SK-N-MC (cell line): Measurements from ENCODE around the gene SCARF2.
"Not testable (repeated sequence)": the region's sequence is repeated elsewhere in the genome, so short reads cannot be mapped to it uniquely, and the experiment has no call there.

Source experiments
- DNase-seq: peaks from one replicate; pipeline ENCODE4 v3.0.0-alpha.2; 2011; ENCODE audit warnings: low read depth, low spot score
- H3K27ac ChIP-seq: fragments of 200-600 bp; sonication (generic); 2 replicates; pipeline ENCODE4 v1.5.1; 2016; ENCODE audit warnings: mixed run types
- H3K36me3 ChIP-seq: fragments of 200-600 bp; sonication (generic); 2 replicates; pipeline ENCODE4 v1.6.1; 2017; ENCODE audit warnings: antibody characterized with exemption, low read length, mixed read lengths; ENCODE audit not compliant: insufficient read depth
- H3K4me3 ChIP-seq: fragments of 200-600 bp; sonication (generic); 2 replicates; pipeline ENCODE4 v1.5.1; 2016
- H3K9ac ChIP-seq: fragments of 200-600 bp; sonication (generic); 2 replicates; pipeline ENCODE4 v1.8.0; 2017; ENCODE audit warnings: mixed run types, mixed read lengths; ENCODE audit not compliant: insufficient read length
- H3K9me3 ChIP-seq: fragments of 200-600 bp; sonication (generic); 2 replicates; pipeline ENCODE4 v1.6.1; 2017; ENCODE audit warnings: low read depth, mild to moderate bottlenecking, antibody characterized with exemption, low read length, moderate library complexity, mixed read lengths
- EZH2 ChIP-seq: fragments of 200-600 bp; sonication (generic); IDR thresholded peaks from one replicate; pipeline ENCODE4 v1.6.1; 2017; ENCODE audit warnings: antibody characterized with exemption
- FOXP2 ChIP-seq: optimal IDR thresholded peaks from 2 replicates; pipeline ENCODE3; 2011; ENCODE audit warnings: mild to moderate bottlenecking, moderate library complexity; ENCODE audit not compliant: insufficient read depth; ENCODE audit errors: extremely low read length, control extremely low read depth
- POLR2AphosphoS5 ChIP-seq: IDR thresholded peaks from 2 replicates; pipeline ENCODE4 v1.6.1; 2012; ENCODE audit warnings: mild to moderate bottlenecking, low read depth, low read length, borderline replicate concordance

The SCARF2 gene

GRCh38 chr22:20391222-20391621 lies 46.4 kb downstream of the SCARF2 start:
- Histone ChIP-seq H3K9ac (no peak overlapping the region), H3K36me3 (no peaks in the 10 kb centered on the region), H3K27ac (no peak overlapping the region), H3K9me3 (no peaks in the 10 kb centered on the region), H3K4me3 (no peak overlapping the region)
- DNase-seq = no peak
- TF ChIP-seq EZH2 (no peak), FOXP2 (no peak), POLR2AphosphoS5 (no peak)

GRCh38 chr22:20390394-20390907 lies 47.2 kb downstream of the SCARF2 start:
- no peak for TF ChIP-seq FOXP2
- no peak for TF ChIP-seq POLR2AphosphoS5
- TF ChIP-seq EZH2 = no peak
- no peak overlapping the region for H3K27ac ChIP-seq
- H3K36me3 ChIP-seq = no peaks in the 10 kb centered on the region
- DNase-seq = no peak
- H3K9ac ChIP-seq = no peak overlapping the region
- no peaks in the 10 kb centered on the region for H3K9me3 ChIP-seq
- H3K4me3 ChIP-seq = no peak overlapping the region

DNA sequence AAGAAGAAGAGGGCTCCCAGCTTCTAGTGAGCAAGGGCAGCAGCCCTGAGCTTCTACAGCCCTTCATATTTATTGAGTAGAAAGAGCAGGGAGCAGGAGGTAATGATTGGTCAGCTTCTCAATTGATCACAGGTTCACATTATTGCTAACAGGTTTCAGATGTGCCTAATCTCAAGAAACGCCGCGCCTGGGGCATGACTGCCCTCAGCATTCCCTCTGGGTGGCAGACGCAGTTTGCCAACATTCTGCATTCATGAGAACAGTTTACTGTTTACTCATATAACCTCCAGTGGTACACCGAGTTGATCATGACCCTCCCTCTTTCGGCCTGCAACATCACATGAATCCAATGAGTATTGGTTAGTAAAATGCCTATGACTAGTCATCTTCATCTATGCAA lies 48.3 kb downstream of the SCARF2 start:
- no peak for TF ChIP-seq EZH2
- H3K9ac ChIP-seq = no peak overlapping the region
- no peaks in the 10 kb centered on the region for H3K36me3 ChIP-seq
- no peak for DNase-seq
- no peak overlapping the region for H3K4me3 ChIP-seq
- H3K27ac ChIP-seq = no peak overlapping the region
- H3K9me3 ChIP-seq = no peaks in the 10 kb centered on the region

- H3K4me3 ChIP-seq = no peak overlapping the region
- TF ChIP-seq FOXP2 = no peak
- no peak for TF ChIP-seq POLR2AphosphoS5
- no peak for TF ChIP-seq EZH2
- H3K9me3 ChIP-seq = no peaks in the 10 kb centered on the region
- no peak overlapping the region for H3K27ac ChIP-seq
- no peaks in the 10 kb centered on the region for H3K36me3 ChIP-seq
- no peak for DNase-seq
- no peak overlapping the region for H3K9ac ChIP-seq
Measured at GRCh38 chr22:20388200-20388599, 49.4 kb downstream of the SCARF2 start.

DNA sequence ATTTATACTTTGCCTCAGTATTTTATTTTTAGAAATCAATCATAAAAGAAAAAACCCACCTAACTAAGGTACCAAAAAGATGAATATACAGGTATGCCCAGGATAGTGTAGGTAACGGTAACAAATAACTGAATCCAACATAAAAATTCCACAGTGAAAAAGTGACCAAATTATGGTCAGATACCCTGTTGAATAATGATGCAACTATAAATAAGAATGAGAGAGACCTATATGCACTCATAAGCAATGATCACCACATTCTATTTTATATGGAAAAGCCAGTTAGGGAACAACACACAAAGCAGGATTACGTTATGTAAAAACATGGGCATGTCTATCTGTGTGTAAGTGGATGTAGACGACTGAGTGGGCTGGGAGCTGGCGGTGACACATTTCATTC lies 50.7 kb downstream of the SCARF2 start:
- DNase-seq = no peak
- no peak for TF ChIP-seq FOXP2
- no peak for TF ChIP-seq POLR2AphosphoS5
- TF ChIP-seq EZH2 = no peak
- Histone ChIP-seq H3K9me3 (no peaks in the 10 kb centered on the region), H3K9ac (no peak overlapping the region), H3K36me3 (no peaks in the 10 kb centered on the region), H3K4me3 (no peak overlapping the region), H3K27ac (no peak overlapping the region)

DNA sequence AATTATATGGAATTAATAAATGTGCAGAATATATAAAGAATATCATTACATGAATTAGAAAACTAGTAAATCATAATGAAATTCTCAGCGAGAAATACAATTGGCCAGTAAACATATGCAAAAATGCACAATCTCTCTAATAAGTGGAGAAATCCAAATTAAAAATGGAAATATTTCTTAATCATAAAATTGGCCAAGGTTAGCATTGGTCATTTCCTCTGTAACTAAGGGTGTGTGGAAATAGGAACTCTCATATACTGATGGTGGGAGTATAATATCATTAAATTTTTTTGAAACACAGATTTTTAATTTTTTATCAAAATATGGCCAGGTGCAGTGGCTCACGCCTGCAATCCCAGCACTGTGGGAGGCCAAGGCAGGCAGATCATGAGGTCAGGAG lies 51.3 kb downstream of the SCARF2 start:
- no peak for DNase-seq
- H3K9me3 ChIP-seq = no peaks in the 10 kb centered on the region
- H3K9ac ChIP-seq = no peak overlapping the region
- H3K4me3 ChIP-seq = no peak overlapping the region
- H3K36me3 ChIP-seq = no peaks in the 10 kb centered on the region
- TF ChIP-seq POLR2AphosphoS5 (no peak), EZH2 (no peak), FOXP2 (no peak)
- no peak overlapping the region for H3K27ac ChIP-seq

DNA sequence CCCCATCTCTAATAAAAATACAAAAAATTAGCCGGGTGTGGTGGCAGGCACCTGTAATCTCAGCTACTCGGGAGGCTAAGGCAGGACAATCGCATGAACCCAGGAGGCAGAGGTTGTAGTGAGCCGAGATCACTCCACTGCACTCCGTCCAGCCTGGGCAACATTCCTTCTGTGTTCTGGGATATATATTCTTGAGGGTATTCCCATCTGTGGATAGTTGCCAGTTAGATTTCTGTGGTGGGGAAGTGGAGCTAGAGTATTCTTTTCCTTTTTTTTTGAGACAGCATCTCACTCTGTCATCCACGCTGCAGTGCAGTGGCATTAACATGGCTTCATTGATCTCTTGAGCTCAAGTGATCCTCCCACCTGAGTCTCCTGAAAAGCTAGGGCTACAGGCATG lies 52.8 kb downstream of the SCARF2 start:
- no peaks in the 10 kb centered on the region for H3K9me3 ChIP-seq
- TF ChIP-seq FOXP2 (no peak), EZH2 (no peak)
- no peak for DNase-seq
- H3K4me3 ChIP-seq = no peak overlapping the region
- H3K27ac ChIP-seq = no peak overlapping the region
- H3K9ac ChIP-seq = no peak overlapping the region
- no peaks in the 10 kb centered on the region for H3K36me3 ChIP-seq

DNA sequence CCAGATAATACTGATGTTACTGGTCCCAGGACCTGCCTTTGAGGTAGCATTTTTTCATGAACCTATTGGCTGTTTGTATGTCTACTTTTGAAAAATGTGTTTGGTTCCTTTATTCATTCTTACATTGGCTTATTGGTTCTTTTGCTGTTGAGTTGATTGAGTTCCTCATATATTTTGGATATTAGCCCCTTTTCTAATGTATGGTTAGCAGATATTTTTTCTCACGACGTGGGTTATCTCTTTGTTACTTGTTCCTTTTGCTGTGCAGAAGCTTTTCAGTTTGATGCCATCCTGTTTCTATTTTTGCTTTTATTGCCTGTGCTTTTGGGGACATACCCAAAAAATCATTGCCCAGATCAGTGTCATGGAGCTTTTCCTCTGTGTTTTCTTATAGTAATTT lies 53.5 kb downstream of the SCARF2 start:
- no peak for DNase-seq
- Histone ChIP-seq H3K36me3 (no peaks in the 10 kb centered on the region), H3K9me3 (no peaks in the 10 kb centered on the region), H3K9ac (no peak overlapping the region), H3K27ac (no peak overlapping the region), H3K4me3 (no peak overlapping the region)
- TF ChIP-seq FOXP2 (no peak), EZH2 (no peak), POLR2AphosphoS5 (no peak)

GRCh38 chr22:20383538-20383937 lies 54.1 kb downstream of the SCARF2 start:
- no peak for DNase-seq
- TF ChIP-seq EZH2 (no peak), FOXP2 (no peak), POLR2AphosphoS5 (no peak)
- H3K36me3 ChIP-seq = no peaks in the 10 kb centered on the region
- H3K9ac ChIP-seq = no peak overlapping the region
- H3K4me3 ChIP-seq = no peak overlapping the region
- no peak overlapping the region for H3K27ac ChIP-seq
- no peaks in the 10 kb centered on the region for H3K9me3 ChIP-seq

DNA sequence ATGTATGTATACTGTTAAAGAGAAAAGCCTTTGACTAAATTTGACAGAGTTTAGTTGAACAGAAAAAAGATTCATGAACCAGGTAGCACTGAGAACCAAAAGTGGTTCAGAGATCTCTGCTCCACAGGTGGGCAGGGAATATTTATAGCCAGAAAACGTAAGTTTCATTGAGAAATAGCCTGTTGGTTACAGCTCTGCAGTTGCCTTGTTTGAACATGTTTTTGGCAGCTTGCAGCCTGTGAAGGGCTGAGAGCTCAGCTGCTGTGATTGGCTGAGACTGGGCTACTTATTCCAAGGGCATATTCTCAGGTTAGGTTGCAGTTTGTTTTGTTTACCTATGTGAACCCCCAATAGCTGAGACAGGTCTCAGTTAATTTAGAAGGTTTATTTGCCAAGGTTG lies 57.1 kb downstream of the SCARF2 start:
- H3K4me3 ChIP-seq = no peak overlapping the region
- no peak overlapping the region for H3K9ac ChIP-seq
- no peaks in the 10 kb centered on the region for H3K9me3 ChIP-seq
- no peaks in the 10 kb centered on the region for H3K36me3 ChIP-seq
- no peak for TF ChIP-seq EZH2
- no peak for TF ChIP-seq POLR2AphosphoS5
- no peak for TF ChIP-seq FOXP2
- H3K27ac ChIP-seq = no peak overlapping the region
- DNase-seq = no peak

GRCh38 chr22:20378684-20379083 lies 58.9 kb downstream of the SCARF2 start:
- not testable (repeated sequence) for H3K9ac ChIP-seq, H3K36me3 ChIP-seq, DNase-seq, H3K4me3 ChIP-seq, H3K27ac ChIP-seq, H3K9me3 ChIP-seq
